Activated T-helper 2 cell treated with anti-CD3 and anti-CD28 coated beads, Interferon-gamma antibody, Interleukin-2, Interleukin-4, amounts not matched to agents 10 μg/mL and 5 μg/mL and 100 μg/mL, durations not matched to agents 14 hours and 24 hours and 36 hours (primary cell): ENCODE measurements around the gene NR3C2. TPM values are rescaled to one million over a fixed set of nuclear protein-coding genes. Genes with fewer than 3 reads are reported as not detected.

Experiments
- DNase-seq: peaks from one replicate; pipeline ENCODE4 v3.0.0; 2021; ENCODE audit warnings: low spot score
- H3K27ac Mint-ChIP-seq: one replicate; pipeline ENCODE4 v1.8.0; 2021; ENCODE audit warnings: mixed read lengths
- H3K27me3 Mint-ChIP-seq: one replicate; pipeline ENCODE4 v1.8.0; 2021; ENCODE audit warnings: low read depth, mixed read lengths
- H3K36me3 Mint-ChIP-seq: one replicate; pipeline ENCODE4 v1.8.0; 2021; ENCODE audit warnings: low read depth, mixed read lengths
- H3K4me1 Mint-ChIP-seq: one replicate; pipeline ENCODE4 v1.8.0; 2021; ENCODE audit warnings: low read depth, mixed read lengths
- H3K4me3 Mint-ChIP-seq: one replicate; pipeline ENCODE4 v1.8.0; 2021; ENCODE audit warnings: low read depth, mild to moderate bottlenecking, moderate library complexity, mixed read lengths
- H3K9me3 Mint-ChIP-seq: one replicate; pipeline ENCODE4 v1.8.0; 2021; ENCODE audit warnings: mixed read lengths
- intact Hi-C: fragments of 100-400 bp; cut with micrococcal nuclease; formaldehyde crosslinking; loops from one replicate; pipeline ENCODE4 v1.15.1; 2023
- total RNA-seq: library from RNA; stranded (reverse); gene quantifications from 2 replicates; pipeline ENCODE4 v1.2.3, GENCODE V29; 2022

NR3C2 gene
- total RNA-seq, 1 donor from 2014 or later, result 0.32 TPM

DNA sequence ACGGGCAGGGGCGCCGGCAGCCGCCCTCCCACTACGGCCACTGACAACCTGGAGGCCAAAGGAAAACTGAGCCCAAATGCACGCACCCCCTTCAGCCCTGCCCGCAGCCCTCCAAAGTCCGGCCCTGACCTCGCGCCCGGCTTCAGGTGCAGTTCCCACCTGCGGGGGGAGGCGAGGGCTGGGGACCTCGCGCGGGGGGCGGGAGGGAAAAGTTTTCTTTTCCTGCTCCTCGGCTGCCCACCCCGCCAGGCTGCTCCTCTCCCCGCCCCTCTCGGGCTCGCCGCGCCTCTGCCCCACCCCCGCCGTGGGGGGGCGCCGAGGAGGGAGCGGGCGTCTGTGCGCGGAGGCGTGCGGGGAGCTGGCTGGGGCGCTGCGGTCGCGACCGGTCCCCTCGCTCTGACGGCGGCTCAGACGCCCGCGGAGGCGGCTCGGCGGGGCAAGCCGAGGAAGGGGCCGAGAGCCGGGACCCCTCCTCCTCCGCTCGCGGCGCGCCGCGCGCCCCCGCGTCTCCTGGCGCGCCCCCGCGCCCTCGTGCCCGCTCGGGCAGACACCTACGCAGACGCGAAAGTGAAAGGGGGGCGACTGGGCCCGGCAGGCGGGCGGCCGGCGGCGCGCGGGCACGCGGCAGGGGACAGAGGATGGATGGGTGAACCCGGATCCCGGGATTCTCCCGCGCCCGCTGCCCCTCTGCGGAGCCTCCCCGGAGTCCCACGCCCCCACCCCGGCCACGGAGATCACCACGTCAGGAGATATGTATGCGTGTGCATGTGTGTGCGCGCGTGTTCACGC is 3.1 kb upstream of the NR3C2 start:
- Mint-ChIP-seq H3K27me3 (peaks cover 56% of the 10 kb centered on the region), H3K4me3 (peak overlapping the region; percentile 80), H3K27ac (no peak overlapping the region), H3K36me3 (no peaks in the 10 kb centered on the region), H3K4me1 (peaks cover 21% of the 10 kb centered on the region), H3K9me3 (no peaks in the 10 kb centered on the region)
- intact Hi-C loops, result loop anchor here (10.0 kb wide), 1 partner anchor 760 kb away; the partner anchor contains the start of gene PRMT9
- peak; percentile 32 for DNase-seq

DNA sequence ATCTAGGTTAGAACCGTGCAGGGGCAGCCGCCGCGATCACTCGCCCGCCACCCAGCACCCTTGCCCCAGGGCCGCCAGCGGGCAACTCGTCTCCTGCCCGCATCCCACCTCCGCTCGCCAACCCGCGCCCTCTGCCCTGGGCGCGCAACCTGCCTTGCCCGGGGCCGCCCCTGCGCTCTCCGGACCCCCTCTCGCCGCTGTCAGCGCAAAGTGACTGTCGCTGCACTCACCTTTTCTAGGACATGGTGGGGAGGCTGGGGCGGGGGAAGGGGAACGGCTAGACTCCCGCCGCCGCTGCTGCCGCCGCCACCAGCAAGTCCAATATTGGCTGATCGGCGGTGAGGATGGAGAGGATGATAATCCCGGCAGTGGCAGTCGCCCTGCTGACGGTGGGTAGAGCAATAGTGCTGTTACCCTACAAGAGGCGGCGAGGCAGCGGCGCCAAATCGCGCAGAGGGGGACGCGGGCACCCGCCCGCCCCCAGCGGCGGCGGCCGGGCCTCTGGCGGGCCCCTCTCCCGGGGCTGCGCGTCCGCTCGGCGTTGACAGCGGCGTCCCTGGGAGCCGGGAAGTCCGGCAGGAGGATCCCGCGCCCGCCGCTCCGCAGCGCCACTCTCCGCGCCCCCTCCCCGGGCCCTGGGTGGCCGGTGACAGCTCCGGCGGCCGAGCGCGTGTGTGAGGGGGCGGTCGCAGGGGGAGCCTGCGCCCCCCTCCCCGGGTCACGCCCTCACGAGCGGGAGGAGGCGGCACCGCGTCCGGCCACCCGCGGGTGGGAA is 2.3 kb upstream of the NR3C2 start:
- peaks cover 21% of the 10 kb centered on the region for H3K4me1 Mint-ChIP-seq
- H3K36me3 Mint-ChIP-seq, result no peaks in the 10 kb centered on the region
- H3K27ac Mint-ChIP-seq, result no peak overlapping the region
- no peak for DNase-seq
- H3K4me3 Mint-ChIP-seq, result peak overlapping the region; percentile 79
- peaks cover 59% of the 10 kb centered on the region for H3K27me3 Mint-ChIP-seq
- no peaks in the 10 kb centered on the region for H3K9me3 Mint-ChIP-seq
- intact Hi-C loops, result loop anchor here (5.0 to 10.0 kb wide), 3 partner anchors 387 to 827 kb away; partner anchors contain the start of genes PRMT9 and TMEM184C

DNA sequence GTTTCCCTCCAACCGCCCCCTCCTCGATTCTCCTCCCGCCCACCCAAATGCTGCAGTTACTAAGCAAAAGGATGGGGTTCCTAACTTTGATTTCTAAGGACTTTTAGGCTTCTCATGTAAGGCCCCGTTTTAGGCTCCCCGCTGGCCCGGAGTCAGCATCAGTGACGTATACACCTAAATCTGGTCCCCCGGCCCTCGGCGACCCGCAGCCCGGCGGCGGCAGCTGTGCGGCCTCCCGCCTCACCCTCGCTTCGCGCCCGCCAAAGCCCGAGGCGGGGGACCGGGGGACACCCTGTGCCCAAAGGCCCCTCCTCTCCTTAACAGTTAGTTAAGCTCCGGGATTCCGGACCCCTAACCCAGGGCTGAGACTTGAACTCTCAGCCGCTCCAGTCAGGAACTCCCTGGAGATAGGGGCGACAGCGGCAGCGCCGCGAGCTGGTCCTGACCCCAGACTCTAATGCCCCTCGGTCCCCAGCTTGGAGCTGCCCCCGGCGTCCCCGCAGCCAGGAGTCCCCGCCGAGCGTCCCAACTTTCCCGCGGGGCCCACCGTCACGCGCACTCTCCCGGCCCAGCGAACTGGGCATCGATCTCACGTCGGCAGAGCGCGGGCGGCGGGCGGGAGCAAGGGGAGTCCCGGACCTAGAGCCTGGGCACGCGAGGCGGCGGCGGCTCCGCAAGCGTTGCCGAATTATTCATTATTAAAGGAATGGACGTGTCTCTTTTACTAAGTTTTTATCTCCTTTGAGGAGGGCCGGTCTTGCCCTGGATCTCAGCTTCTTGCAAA is 1.5 kb upstream of the NR3C2 start:
- Mint-ChIP-seq H3K4me1 (peaks cover 21% of the 10 kb centered on the region), H3K9me3 (no peaks in the 10 kb centered on the region), H3K36me3 (no peaks in the 10 kb centered on the region), H3K27ac (no peak overlapping the region), H3K4me3 (peak overlapping the region; percentile 93), H3K27me3 (peaks cover 56% of the 10 kb centered on the region)
- intact Hi-C loops, result loop anchor here (5.0 to 10.0 kb wide), 3 partner anchors 386 to 826 kb away; partner anchors contain the start of genes PRMT9 and TMEM184C
- peak; percentile 18 for DNase-seq

DNA sequence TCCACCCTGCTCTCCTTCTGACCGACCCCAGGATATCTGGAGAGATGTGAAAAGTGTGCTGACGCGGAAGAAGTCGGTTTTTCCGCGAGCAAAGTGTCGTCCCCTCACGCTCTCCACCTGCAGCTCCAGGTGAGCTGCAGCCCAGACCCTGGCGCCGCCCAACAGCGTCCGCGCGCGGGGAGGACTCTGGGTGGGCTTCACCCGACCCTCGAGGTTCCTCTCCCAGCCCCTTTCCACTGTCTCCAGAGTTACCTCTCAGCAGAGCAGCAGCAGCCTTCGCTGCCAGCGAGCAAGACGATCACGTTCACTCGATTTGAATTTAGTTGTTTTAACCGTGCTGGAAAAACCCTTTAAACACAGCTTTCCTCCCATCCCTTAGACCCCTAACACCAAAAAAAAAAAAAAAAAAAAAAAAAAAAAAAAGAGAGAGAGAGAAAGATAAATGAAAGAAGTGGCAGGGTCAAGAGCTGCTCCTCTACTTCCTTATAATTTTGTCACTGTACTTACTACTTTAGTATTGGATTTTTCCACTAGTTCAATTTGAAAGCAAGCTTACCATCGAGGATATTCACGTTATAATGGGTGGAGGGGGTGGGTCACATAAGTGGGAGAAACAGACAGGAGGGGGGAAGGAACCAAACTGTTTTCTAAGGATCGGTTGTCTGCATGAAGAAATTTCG is 758 bp upstream of the NR3C2 start:
- H3K27me3 Mint-ChIP-seq, result peaks cover 57% of the 10 kb centered on the region
- no peaks in the 10 kb centered on the region for H3K9me3 Mint-ChIP-seq
- H3K36me3 Mint-ChIP-seq, result no peaks in the 10 kb centered on the region
- peak overlapping the region; percentile 46 for H3K27ac Mint-ChIP-seq
- DNase-seq, result no peak
- intact Hi-C loops, result loop anchor here (5.0 to 10.0 kb wide), 3 partner anchors 386 to 826 kb away; partner anchors contain the start of genes PRMT9 and TMEM184C
- H3K4me3 Mint-ChIP-seq, result peak overlapping the region; percentile 93
- peaks cover 21% of the 10 kb centered on the region for H3K4me1 Mint-ChIP-seq

DNA sequence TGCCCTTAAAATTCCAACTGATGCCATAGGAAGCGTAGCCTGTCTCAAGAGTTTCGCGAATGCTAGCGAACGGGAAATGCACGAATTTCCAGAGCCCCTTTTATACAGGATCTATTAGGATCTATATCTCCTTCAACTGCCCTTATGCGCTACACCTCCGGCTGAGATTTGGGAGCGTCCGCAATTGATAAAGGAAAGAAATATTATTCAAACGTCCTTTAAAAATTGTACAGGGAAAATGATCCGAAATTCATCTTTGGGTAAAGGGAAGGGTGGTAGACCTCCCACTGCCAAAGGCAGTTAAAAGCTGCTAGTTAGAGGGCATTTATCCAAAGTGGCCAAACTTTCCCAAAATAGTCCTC is 609 bp downstream of the NR3C2 start:
- H3K27ac Mint-ChIP-seq, result no peak overlapping the region
- H3K36me3 Mint-ChIP-seq, result no peaks in the 10 kb centered on the region
- H3K9me3 Mint-ChIP-seq, result no peaks in the 10 kb centered on the region
- DNase-seq, result no peak
- intact Hi-C loops, result loop anchor here (5.0 to 10.0 kb wide), 3 partner anchors 384 to 824 kb away; partner anchors contain the start of genes PRMT9 and TMEM184C
- peak overlapping the region; percentile 93 for H3K4me3 Mint-ChIP-seq
- H3K4me1 Mint-ChIP-seq, result peaks cover 19% of the 10 kb centered on the region
- peaks cover 45% of the 10 kb centered on the region for H3K27me3 Mint-ChIP-seq

DNA sequence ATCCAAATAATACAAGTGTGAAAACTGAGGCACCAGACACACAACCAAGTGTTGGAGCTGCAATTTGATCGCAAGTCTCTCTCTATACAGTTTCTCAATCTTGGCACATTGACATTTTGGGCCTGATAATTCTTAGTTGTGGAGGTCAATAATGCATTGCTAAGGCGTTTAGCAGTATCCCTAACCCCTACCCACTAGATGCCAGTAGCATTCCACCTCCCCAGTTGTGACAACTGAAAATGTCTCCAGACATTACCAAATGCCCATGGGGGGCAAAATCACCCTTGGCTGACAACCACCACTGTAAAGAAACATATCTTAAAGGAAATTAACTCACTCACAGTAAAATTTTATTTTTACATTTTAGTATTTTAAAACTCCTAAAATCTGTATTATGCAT is 4.2 kb downstream of the NR3C2 start:
- Mint-ChIP-seq H3K27ac (no peak overlapping the region), H3K4me3 (no peak overlapping the region), H3K27me3 (peaks cover 32% of the 10 kb centered on the region), H3K36me3 (no peaks in the 10 kb centered on the region), H3K9me3 (no peaks in the 10 kb centered on the region), H3K4me1 (peaks cover 16% of the 10 kb centered on the region)
- no peak for DNase-seq
- intact Hi-C loops, result no loop called here

DNA sequence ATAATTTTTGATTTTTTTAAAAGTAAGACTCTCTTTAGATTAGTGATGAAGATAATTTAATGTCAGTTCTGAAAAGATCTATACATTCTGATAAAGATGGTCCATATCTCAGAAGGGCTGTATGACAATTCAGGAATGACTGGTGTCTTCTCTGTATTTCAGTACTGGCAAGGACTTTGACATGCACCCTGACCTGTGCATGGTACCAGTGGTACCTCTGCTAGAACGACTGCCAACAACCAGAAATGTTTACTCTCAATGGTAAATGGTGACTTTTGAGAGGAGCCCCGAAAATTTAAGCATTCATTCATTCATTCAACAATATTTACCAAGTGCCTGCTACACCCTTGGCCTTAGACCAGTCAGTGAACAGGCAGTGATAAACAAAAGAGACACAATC is 4.8 kb downstream of the NR3C2 start:
- Mint-ChIP-seq H3K27ac (no peak overlapping the region), H3K4me3 (no peak overlapping the region), H3K9me3 (no peaks in the 10 kb centered on the region), H3K4me1 (peaks cover 14% of the 10 kb centered on the region), H3K27me3 (peaks cover 32% of the 10 kb centered on the region), H3K36me3 (no peaks in the 10 kb centered on the region)
- intact Hi-C loops, result no loop called here
- DNase-seq, result no peak

DNA sequence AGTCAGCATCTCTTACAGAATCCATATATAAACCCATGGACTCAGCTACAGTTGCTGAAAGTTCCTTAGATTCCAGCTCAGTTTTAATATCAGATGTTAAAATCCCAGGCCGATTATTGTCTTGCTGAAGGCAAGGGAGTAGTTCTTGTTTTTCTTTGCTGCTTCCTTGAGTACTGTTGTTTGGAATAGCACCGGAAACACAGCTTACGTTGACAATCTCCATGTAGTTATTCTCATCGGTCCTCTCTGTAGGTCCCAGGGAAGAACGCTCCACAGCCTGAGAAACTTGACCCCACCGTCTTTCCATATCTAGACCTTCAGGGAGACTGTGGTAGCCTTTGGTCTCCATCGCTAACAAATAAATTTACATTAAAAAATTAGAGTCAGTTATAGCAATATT is 5.7 kb downstream of the NR3C2 start:
- no peaks in the 10 kb centered on the region for H3K36me3 Mint-ChIP-seq
- H3K27ac Mint-ChIP-seq, result no peak overlapping the region
- H3K4me3 Mint-ChIP-seq, result no peak overlapping the region
- DNase-seq, result no peak
- intact Hi-C loops, result no loop called here
- H3K9me3 Mint-ChIP-seq, result no peaks in the 10 kb centered on the region
- peaks cover 29% of the 10 kb centered on the region for H3K27me3 Mint-ChIP-seq
- peaks cover 10% of the 10 kb centered on the region for H3K4me1 Mint-ChIP-seq

DNA sequence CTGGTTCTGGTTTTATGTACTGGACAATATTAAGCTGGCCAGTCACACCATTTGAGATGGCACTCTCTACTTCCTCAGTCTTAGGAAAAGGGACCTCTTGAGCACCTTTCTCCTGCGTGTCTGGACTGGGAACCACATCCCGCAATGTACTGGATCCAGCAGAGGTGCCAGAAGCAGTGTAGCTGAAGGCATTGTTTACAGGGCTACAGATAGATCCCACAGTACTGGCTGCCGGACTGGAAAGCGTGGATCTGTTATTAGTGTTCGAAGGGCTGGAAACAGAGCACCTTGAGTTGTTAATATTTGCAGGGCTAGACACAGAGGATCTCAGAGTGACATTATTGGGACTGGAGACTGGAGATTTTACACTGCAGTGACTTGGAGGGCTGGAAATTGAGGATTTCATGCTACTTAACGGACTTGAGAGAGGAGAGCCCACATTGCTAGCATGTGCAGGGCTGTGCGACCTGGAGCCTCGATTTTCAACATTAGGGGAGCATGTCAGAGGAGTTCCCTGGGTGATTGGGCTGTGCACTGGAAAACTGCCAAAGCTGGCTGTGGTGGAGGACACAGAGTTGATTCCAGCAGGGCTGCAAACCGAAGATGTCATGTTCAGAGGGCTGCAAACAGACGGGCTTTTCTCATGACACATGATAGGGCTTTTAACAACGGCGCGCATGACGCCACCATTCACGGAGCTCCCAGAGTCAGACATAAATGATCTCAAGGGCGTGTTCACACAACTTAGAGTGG is 6.4 kb downstream of the NR3C2 start:
- H3K9me3 Mint-ChIP-seq, result no peaks in the 10 kb centered on the region
- H3K27ac Mint-ChIP-seq, result no peak overlapping the region
- intact Hi-C loops, result no loop called here
- DNase-seq, result no peak
- H3K36me3 Mint-ChIP-seq, result no peaks in the 10 kb centered on the region
- peaks cover 5% of the 10 kb centered on the region for H3K4me1 Mint-ChIP-seq
- peaks cover 23% of the 10 kb centered on the region for H3K27me3 Mint-ChIP-seq
- no peak overlapping the region for H3K4me3 Mint-ChIP-seq

DNA sequence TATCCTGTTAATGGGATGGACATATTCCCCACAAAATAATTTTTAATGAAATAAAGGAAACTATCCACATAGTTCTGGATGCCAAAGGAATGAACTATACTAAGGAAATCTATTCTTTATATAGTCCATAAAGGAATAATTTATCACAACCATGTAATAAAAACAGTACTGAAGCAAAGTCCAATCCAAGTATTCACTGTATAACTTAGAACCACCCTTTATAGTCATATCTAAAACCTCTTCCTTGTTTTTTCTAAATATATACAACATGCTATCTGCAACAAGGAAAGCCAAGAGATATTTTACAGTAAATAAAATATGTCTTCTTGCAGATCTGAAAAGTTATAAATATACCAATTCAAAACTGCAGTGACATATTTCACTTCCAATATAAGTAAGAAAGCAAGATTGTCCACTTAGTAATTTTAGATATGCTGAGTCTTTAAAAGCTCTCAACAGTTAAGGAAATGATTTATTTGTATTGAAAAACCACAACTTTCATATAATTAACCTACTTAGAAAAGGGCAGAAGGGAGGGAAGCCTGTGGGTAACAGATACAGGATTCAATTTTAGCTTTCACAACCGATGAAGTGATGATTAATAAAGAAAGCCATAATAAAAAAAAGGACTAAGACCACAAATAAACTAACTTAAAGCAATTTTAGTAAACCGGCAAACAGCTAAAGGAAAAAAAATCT is 8.0 kb downstream of the NR3C2 start:
- DNase-seq, result no peak
- intact Hi-C loops, result no loop called here
- no peaks in the 10 kb centered on the region for H3K9me3 Mint-ChIP-seq
- H3K4me1 Mint-ChIP-seq, result peaks cover 4% of the 10 kb centered on the region
- H3K27ac Mint-ChIP-seq, result no peak overlapping the region
- H3K36me3 Mint-ChIP-seq, result no peaks in the 10 kb centered on the region
- H3K27me3 Mint-ChIP-seq, result peaks cover 9% of the 10 kb centered on the region
- H3K4me3 Mint-ChIP-seq, result no peak overlapping the region

DNA sequence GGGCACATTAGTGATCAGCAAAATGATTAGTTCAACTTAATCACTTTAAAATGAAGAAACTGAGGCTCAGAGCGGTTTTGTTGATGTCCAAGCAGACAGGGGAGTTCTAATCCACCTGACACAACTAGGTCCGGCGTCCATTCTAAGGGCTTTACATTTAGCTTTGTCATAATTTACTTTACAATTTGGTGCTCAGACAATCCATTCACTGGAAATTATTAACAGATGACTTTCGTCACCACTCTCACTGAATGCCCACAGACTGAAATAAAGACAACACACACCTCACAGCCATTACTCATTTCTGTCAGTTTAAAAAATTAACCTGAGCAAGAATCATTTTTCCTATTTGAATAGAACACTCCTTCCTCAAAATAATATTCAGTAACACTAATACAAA is 10.8 kb downstream of the NR3C2 start:
- no peak overlapping the region for H3K27ac Mint-ChIP-seq
- DNase-seq, result no peak
- no peak overlapping the region for H3K4me3 Mint-ChIP-seq
- intact Hi-C loops, result no loop called here
- peaks cover 3% of the 10 kb centered on the region for H3K27me3 Mint-ChIP-seq
- H3K36me3 Mint-ChIP-seq, result no peaks in the 10 kb centered on the region
- H3K9me3 Mint-ChIP-seq, result no peaks in the 10 kb centered on the region
- H3K4me1 Mint-ChIP-seq, result peaks cover 4% of the 10 kb centered on the region
